Calu3 (cell line): Measurements from ENCODE around the gene RANBP1. TPM values are rescaled to one million over a fixed set of nuclear protein-coding genes. Genes with fewer than 3 reads are reported as not detected.
"Not testable (repeated sequence)": the region's sequence is repeated elsewhere in the genome, so short reads cannot be mapped to it uniquely, and the experiment has no call there.

Experiments
- BruUV-seq: library from RNA; stranded (reverse); fragments of 400-500 nt; replicated peaks from 2 replicates; lab custom pipeline; 2021; lab: Mats Ljungman, UMichigan
- CTCF ChIA-PET: fragments of 300-600 bp; sonication (Branson Sonifier 250); formaldehyde crosslinking; loops from one replicate; lab custom pipeline; 2022; ENCODE audit warnings: antibody characterized with exemption; lab: Charles Lee
- DNase-seq: peaks from one replicate; pipeline ENCODE4 v3.0.0; 2022
- H3K27ac Mint-ChIP-seq: one replicate; pipeline ENCODE4 v1.8.0; 2022; ENCODE audit warnings: mixed read lengths; ENCODE audit not compliant: unreplicated experiment
- H3K27me3 Mint-ChIP-seq: one replicate; pipeline ENCODE4 v1.8.0; 2022; ENCODE audit warnings: mixed read lengths; ENCODE audit not compliant: unreplicated experiment
- H3K36me3 Mint-ChIP-seq: one replicate; pipeline ENCODE4 v1.8.0; 2022; ENCODE audit warnings: mild to moderate bottlenecking, moderate library complexity, mixed read lengths; ENCODE audit not compliant: insufficient read depth, unreplicated experiment
- H3K4me1 Mint-ChIP-seq: one replicate; pipeline ENCODE4 v1.8.0; 2022; ENCODE audit warnings: mild to moderate bottlenecking, low read depth, mixed read lengths; ENCODE audit not compliant: unreplicated experiment
- H3K4me3 Mint-ChIP-seq: one replicate; pipeline ENCODE4 v1.8.0; 2022; ENCODE audit warnings: mild to moderate bottlenecking, low read depth, moderate library complexity, mixed read lengths; ENCODE audit not compliant: unreplicated experiment
- H3K9me3 Mint-ChIP-seq: one replicate; pipeline ENCODE4 v1.8.0; 2022; ENCODE audit warnings: low read depth, mixed read lengths; ENCODE audit not compliant: unreplicated experiment
- intact Hi-C: fragments of 100-400 bp; cut with micrococcal nuclease; formaldehyde crosslinking; loops from one replicate; pipeline ENCODE4 v1.10.0; 2022; ENCODE audit not compliant: unreplicated experiment
- total RNA-seq: library from RNA; stranded (reverse); gene quantifications from 2 replicates; pipeline ENCODE4 v1.2.3, GENCODE V29; 2022
- TF ChIP-seq, protein P1 (sequence below): fragments of 200-600 bp; IDR thresholded peaks from one replicate; pipeline ENCODE4 v1.8.0; 2022; ENCODE audit warnings: antibody characterized with exemption; ENCODE audit not compliant: unreplicated experiment

The RANBP1 gene
- total RNA-seq, 1 experiment from 2014 or later = 208 TPM

DNA sequence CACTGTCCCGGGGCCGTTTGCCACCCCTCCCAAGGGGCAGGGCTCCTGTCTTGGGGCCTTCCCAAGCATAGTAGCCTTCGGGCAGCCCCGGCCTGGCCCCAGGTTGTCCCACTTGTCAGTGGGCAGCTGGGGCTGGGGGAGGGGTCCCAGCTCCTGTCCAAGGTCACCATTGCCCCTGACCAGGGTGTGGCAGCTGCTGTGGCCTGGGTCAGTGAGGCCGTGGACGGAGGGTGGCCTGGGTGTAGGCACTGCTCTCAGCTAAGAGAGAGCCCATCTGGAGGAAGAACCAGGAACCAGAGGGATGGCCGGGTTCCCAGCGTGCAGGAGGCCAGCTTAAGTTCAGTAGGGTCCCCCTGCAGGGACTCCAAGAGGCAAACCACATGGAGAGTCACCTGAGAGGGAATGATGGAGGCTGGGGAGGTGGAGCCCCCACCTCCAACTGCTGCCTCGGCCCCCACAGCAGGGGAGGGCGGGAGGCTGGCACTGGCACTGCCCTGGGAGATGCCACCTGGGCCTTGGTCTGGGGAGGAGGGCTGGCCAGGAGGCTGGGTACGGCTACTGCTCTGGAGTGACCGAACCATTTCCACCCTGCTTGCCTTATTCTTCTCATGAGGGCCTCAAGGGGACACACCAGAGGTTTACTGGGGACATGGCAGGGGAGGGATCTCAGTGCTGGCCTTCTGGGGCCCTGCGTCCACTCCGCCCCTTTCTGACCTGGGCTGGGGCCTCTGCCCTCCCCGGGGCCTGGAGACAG is 41.7 kb downstream of the RANBP1 start:
- no peak overlapping the region for H3K4me3 Mint-ChIP-seq
- DNase-seq = no peak
- intact Hi-C loops = loop anchor here (5.0 kb wide), 1 partner anchor 80 kb away; no protein-coding TSS in a partner anchor
- BruUV-seq = no TSS peak
- H3K4me1 Mint-ChIP-seq = no peaks in the 10 kb centered on the region
- H3K27ac Mint-ChIP-seq = no peak overlapping the region
- peaks cover 13% of the 10 kb centered on the region for H3K36me3 Mint-ChIP-seq
- peaks cover 64% of the 10 kb centered on the region for H3K27me3 Mint-ChIP-seq
- TF ChIP-seq, protein P1, sequence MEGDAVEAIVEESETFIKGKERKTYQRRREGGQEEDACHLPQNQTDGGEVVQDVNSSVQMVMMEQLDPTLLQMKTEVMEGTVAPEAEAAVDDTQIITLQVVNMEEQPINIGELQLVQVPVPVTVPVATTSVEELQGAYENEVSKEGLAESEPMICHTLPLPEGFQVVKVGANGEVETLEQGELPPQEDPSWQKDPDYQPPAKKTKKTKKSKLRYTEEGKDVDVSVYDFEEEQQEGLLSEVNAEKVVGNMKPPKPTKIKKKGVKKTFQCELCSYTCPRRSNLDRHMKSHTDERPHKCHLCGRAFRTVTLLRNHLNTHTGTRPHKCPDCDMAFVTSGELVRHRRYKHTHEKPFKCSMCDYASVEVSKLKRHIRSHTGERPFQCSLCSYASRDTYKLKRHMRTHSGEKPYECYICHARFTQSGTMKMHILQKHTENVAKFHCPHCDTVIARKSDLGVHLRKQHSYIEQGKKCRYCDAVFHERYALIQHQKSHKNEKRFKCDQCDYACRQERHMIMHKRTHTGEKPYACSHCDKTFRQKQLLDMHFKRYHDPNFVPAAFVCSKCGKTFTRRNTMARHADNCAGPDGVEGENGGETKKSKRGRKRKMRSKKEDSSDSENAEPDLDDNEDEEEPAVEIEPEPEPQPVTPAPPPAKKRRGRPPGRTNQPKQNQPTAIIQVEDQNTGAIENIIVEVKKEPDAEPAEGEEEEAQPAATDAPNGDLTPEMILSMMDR = no peak
- no peaks in the 10 kb centered on the region for H3K9me3 Mint-ChIP-seq
- CTCF ChIA-PET = interaction anchor here (0.7 to 1.9 kb wide), 9 partner anchors 10 to 162 kb away, joined by 3 to 16 read pairs (median 3); partner anchors contain the start of gene DGCR6L

DNA sequence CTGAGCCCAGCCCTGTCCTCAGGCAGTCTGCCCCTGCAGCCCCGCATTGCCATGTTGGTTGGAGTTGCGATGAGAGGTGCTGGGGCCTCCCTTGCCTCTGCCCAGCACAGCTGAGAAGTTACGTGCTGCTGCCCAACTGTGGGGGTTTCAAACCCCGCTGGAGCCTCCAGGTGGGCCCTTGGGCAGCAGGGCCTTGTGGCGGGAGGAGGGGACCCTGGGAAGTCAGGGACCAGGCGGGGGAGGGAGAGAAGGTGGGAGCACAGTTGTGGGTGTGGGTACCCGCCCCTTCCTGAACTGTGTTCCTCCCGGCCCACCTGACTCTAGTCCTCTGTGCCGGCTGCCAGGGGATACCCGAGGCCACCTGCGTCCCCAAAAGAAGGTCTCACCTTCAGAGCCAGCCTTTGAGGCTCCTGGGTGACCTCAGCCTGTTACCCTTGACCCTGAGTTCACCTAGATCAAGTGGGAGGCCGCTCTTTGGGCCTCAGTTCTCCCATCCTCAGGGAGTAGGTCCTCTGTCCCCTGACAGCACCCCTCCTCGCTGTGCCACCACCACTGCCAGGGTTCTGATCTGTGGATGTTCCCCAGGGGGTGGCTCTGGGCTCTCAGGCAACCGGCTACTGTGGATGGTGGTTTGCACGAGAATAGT is 42.6 kb downstream of the RANBP1 start:
- intact Hi-C loops = loop anchor here (5.0 kb wide), 1 partner anchor 79 kb away; no protein-coding TSS in a partner anchor
- H3K4me1 Mint-ChIP-seq = no peaks in the 10 kb centered on the region
- no peak overlapping the region for H3K4me3 Mint-ChIP-seq
- no peak overlapping the region for H3K27ac Mint-ChIP-seq
- CTCF ChIA-PET = interaction anchor here (1.2 kb wide), 1 partner anchor 80 kb away, joined by 3 read pairs; no protein-coding TSS in a partner anchor
- peaks cover 13% of the 10 kb centered on the region for H3K36me3 Mint-ChIP-seq
- TF ChIP-seq, protein P1 = no peak
- DNase-seq = no peak
- H3K27me3 Mint-ChIP-seq = peaks cover 58% of the 10 kb centered on the region
- no TSS peak for BruUV-seq
- no peaks in the 10 kb centered on the region for H3K9me3 Mint-ChIP-seq

DNA sequence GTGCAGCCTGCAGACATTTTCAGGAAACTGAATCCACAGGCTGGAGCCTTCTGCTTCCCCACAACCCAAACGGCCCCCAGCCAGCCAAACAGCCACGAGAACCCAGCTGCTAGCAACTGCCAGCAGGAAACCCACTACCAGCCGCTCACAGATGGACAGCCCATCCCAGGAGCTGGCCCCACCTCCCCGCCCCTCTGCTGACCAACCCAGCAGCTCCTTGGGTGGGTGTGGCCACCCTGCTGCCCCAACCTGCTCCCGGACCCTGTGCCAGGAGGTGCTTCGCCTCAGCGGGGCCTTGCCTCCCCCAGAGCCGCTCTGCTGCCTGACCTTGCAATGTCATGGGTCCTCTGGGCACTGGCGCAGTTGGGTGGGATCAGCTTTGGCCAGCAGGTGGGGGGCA is 43.2 kb downstream of the RANBP1 start:
- TF ChIP-seq, protein P1 = no peak
- H3K4me1 Mint-ChIP-seq = no peaks in the 10 kb centered on the region
- H3K4me3 Mint-ChIP-seq = no peak overlapping the region
- H3K36me3 Mint-ChIP-seq = peaks cover 8% of the 10 kb centered on the region
- intact Hi-C loops = loop anchor here (5.0 kb wide), 1 partner anchor 78 kb away; no protein-coding TSS in a partner anchor
- H3K9me3 Mint-ChIP-seq = peaks cover 2% of the 10 kb centered on the region
- BruUV-seq = no TSS peak
- H3K27me3 Mint-ChIP-seq = peaks cover 57% of the 10 kb centered on the region
- no peak overlapping the region for H3K27ac Mint-ChIP-seq
- DNase-seq = no peak
- CTCF ChIA-PET = interaction anchor here (0.7 to 1.2 kb wide), 2 partner anchors 80 to 137 kb away, joined by 3 to 4 read pairs; no protein-coding TSS in a partner anchor

DNA sequence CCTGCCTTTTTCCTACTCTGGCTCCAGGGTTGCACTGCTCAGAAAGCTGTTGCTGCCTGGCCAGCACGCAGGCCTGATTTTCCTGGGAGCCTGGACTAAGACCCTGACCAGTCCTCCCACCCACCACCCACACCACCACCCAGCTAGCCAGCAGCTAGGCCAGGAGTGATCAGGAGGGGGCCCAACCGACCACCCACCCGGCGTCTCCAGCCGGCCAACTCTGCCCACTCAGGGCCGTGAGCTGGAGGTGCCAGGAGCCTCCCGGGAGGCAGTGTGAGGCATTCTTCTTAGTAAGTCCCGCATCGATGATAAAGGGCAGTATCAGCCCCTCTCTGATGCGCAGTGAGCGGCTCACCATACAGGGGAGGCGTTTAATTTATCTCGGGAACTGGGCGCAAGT is 43.6 kb downstream of the RANBP1 start:
- H3K27ac Mint-ChIP-seq, H3K4me1 Mint-ChIP-seq, DNase-seq, H3K4me3 Mint-ChIP-seq, H3K36me3 Mint-ChIP-seq, BruUV-seq, H3K9me3 Mint-ChIP-seq: not testable (repeated sequence)
- H3K27me3 Mint-ChIP-seq = peaks cover 57% of the 10 kb centered on the region
- intact Hi-C loops = loop anchor here (5.0 kb wide), 1 partner anchor 78 kb away; no protein-coding TSS in a partner anchor
- CTCF ChIA-PET = interaction anchor here (0.7 to 1.2 kb wide), 2 partner anchors 79 to 136 kb away, joined by 3 to 4 read pairs; no protein-coding TSS in a partner anchor
